LNCAP (cell line): ENCODE data around the gene ATRN.

ENCODE experiments used
- TF ChIP-seq, protein P1 (sequence below): fragments of 450-650 bp; IDR thresholded peaks from 2 replicates; pipeline ENCODE4 v1.5.1; 2017; ENCODE audit warnings: mild to moderate bottlenecking

The ATRN gene

DNA sequence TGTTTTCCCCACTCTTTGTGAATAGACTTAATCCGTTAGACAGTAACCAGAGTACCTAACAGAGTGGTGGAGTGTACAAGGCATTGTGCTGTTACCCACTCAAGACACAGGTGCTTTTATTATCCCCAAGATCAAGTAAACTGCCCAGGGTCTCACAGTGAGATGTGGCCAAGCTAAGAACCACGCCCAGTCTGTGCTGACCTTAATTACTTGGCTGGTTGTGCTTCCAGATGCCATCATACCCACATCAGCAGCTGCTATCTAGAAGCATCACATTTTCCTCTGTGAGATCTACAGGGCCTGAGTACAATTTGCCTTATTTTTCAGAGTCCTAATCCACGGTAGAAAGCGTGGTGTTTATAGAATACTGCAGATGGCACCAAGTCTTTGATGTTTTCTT is 122.1 kb downstream of the ATRN start:
- TF ChIP-seq, protein P1, sequence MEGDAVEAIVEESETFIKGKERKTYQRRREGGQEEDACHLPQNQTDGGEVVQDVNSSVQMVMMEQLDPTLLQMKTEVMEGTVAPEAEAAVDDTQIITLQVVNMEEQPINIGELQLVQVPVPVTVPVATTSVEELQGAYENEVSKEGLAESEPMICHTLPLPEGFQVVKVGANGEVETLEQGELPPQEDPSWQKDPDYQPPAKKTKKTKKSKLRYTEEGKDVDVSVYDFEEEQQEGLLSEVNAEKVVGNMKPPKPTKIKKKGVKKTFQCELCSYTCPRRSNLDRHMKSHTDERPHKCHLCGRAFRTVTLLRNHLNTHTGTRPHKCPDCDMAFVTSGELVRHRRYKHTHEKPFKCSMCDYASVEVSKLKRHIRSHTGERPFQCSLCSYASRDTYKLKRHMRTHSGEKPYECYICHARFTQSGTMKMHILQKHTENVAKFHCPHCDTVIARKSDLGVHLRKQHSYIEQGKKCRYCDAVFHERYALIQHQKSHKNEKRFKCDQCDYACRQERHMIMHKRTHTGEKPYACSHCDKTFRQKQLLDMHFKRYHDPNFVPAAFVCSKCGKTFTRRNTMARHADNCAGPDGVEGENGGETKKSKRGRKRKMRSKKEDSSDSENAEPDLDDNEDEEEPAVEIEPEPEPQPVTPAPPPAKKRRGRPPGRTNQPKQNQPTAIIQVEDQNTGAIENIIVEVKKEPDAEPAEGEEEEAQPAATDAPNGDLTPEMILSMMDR: no peak

DNA sequence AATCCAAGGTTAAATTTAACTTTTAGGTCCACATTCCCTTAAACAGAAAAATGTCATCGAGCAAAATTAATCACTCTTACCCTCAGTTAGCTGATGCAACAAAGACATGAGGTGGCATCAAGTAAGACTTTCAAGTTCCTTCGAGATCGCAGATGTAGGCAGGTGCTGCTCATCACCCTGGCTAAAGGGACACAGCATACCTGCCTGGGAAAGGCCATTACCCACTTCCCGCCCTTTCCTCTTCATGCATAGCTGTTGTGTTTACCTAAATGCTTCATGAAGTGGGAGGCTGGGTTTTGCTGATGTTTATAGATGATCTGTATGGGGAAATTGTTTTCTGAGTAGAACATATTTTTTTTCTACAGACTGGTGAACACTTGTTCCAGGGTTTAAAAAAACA is 124.7 kb downstream of the ATRN start:
- TF ChIP-seq, protein P1: no peak

- TF ChIP-seq, protein P1: no peak
Measured at GRCh38 chr20:3603108-3603507, 132.3 kb downstream of the ATRN start.

DNA sequence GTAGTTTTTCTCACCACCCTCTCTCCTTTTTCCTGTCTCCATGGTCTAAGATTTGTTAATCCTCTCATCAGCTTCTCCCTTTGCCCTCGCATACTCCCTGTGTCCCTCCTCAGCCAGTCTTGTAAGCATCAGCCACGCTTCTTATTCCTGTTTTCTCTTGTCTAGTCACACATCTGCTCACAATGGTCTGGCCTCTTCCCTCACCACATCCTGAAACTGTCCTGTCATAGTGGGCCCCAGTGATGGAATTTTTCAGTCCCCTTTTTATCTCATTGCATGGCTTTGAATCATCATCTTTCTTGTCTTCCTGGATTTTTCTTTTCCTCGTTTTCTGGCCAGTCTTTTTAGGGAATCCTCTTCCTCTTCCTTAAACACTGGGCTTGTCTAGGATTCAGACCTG is 135.2 kb downstream of the ATRN start:
- TF ChIP-seq, protein P1: no peak

GRCh38 chr20:3611901-3612300 is 141.1 kb downstream of the ATRN start:
- TF ChIP-seq, protein P1: no peak

GRCh38 chr20:3612795-3613572 is 142.2 kb downstream of the ATRN start:
- TF ChIP-seq, protein P1: no peak

GRCh38 chr20:3613821-3614440 is 143.1 kb downstream of the ATRN start:
- TF ChIP-seq, protein P1: no peak
